Right atrium auricular region (tissue), 2 donors: ENCODE data around the gene STX16. TPM values are rescaled to one million over a fixed set of nuclear protein-coding genes. Genes with fewer than 3 reads are reported as not detected.

Source experiments
- DNase-seq: peaks from one replicate; pipeline ENCODE4 v3.0.0-alpha.2; 2019; ENCODE audit warnings: low spot score
- H3K27ac ChIP-seq, 2 donors: fragments of 200-600 bp; sonication (generic); 1 replicate in 1 of 2; 2 replicates in 1 of 2; pipeline ENCODE4 v1.5.1; 2016 to 2019
- H3K27me3 ChIP-seq, 2 donors: fragments of 200-600 bp; sonication (generic); one replicate each; pipeline versions ENCODE4 v1.5.1 to v1.6.0; 2017 to 2019
- H3K36me3 ChIP-seq: fragments of 200-600 bp; sonication (generic); one replicate; pipeline ENCODE4 v1.5.1; 2016
- H3K4me1 ChIP-seq, 2 donors: fragments of 200-600 bp; sonication (generic); one replicate each; pipeline versions ENCODE4 v1.5.1 to v1.6.0; 2017 to 2019
- H3K4me3 ChIP-seq, 2 donors: fragments of 200-600 bp; sonication (generic); 1 replicate in 1 of 2; 2 replicates in 1 of 2; pipeline ENCODE4 v1.5.1; 2017 to 2019; ENCODE audit warnings: mild to moderate bottlenecking in 1 of 2, moderate library complexity in 1 of 2
- H3K9me3 ChIP-seq, 2 donors: fragments of 200-600 bp; sonication (generic); one replicate each; pipeline ENCODE4 v1.5.1; 2019
- total RNA-seq, 2 donors: library from RNA; depleted of rRNA; stranded (reverse); fragments of >200 nt; gene quantifications; one replicate each; pipeline ENCODE4 v1.1.0, GENCODE V29; 2016
- TF ChIP-seq, protein P1 (sequence below), 2 donors: fragments of 200-600 bp; sonication (generic); IDR thresholded peaks; one replicate each; pipeline ENCODE4 v1.5.1; 2019; ENCODE audit warnings: antibody characterized with exemption in 2 of 2

Gene STX16
- total RNA-seq, 2 donors from 2014 or later, result 20.9 to 26.1 TPM

DNA sequence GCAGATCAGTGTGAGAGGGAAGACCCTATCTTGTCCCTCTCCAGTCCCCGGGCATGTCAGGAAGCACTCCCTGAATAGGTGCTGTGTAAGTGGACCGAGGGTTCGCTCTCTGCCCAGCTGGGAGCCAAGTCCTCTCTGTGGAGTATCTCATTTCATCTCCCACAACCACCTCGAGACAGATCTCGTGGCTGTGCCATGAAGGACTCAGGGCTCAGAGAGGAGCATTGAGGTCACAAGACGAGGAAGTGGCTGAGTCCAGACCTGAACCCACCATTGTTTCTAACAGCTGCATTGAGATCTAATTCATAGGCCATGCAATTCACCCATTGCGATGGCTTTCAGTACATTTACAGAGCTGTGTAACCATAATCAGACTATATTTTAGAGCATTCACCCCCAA lies 34.7 kb upstream of the STX16 start:
- TF ChIP-seq, protein P1, sequence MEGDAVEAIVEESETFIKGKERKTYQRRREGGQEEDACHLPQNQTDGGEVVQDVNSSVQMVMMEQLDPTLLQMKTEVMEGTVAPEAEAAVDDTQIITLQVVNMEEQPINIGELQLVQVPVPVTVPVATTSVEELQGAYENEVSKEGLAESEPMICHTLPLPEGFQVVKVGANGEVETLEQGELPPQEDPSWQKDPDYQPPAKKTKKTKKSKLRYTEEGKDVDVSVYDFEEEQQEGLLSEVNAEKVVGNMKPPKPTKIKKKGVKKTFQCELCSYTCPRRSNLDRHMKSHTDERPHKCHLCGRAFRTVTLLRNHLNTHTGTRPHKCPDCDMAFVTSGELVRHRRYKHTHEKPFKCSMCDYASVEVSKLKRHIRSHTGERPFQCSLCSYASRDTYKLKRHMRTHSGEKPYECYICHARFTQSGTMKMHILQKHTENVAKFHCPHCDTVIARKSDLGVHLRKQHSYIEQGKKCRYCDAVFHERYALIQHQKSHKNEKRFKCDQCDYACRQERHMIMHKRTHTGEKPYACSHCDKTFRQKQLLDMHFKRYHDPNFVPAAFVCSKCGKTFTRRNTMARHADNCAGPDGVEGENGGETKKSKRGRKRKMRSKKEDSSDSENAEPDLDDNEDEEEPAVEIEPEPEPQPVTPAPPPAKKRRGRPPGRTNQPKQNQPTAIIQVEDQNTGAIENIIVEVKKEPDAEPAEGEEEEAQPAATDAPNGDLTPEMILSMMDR (IDR thresholded peaks at IDR 0.05), result no peak

DNA sequence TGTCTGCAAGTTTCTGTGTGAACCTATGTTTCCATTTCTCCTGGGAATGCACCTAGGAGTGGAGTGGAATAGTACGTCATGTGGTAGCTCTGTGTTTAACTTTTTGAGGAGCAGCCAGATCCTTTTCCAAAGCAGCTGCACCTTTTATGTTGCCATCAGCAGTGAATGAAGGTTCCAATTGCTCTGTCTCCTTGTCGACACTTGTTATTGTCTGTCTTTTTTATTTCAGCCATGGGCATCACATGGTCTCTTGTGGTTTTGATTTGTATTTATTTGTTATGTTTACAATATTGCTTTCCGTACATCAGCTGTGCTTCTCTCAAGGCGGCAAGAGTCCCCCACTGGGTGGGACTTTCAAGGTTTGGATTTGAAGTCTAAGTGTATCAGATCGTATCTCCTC lies 33.9 kb upstream of the STX16 start:
- Histone ChIP-seq H3K4me1 (peaks cover 0 to 7% of the 10 kb centered on the region in 2 donors), H3K27ac (no peak overlapping the region), H3K9me3 (no peaks in the 10 kb centered on the region), H3K27me3 (no peaks in the 10 kb centered on the region), H3K4me3 (no peak overlapping the region), H3K36me3 (no peaks in the 10 kb centered on the region)
- TF ChIP-seq, protein P1 (IDR thresholded peaks at IDR 0.05), result no peak
- no peak for DNase-seq

More for the DNA sequence above, 34.7 kb upstream of the STX16 start:
- peaks cover 0 to 13% of the 10 kb centered on the region in 2 donors for H3K4me1 ChIP-seq
- no peaks in the 10 kb centered on the region for H3K36me3 ChIP-seq
- no peaks in the 10 kb centered on the region for H3K27me3 ChIP-seq
- no peak overlapping the region for H3K4me3 ChIP-seq
- no peak overlapping the region for H3K27ac ChIP-seq
- no peaks in the 10 kb centered on the region for H3K9me3 ChIP-seq
- no peak for DNase-seq

DNA sequence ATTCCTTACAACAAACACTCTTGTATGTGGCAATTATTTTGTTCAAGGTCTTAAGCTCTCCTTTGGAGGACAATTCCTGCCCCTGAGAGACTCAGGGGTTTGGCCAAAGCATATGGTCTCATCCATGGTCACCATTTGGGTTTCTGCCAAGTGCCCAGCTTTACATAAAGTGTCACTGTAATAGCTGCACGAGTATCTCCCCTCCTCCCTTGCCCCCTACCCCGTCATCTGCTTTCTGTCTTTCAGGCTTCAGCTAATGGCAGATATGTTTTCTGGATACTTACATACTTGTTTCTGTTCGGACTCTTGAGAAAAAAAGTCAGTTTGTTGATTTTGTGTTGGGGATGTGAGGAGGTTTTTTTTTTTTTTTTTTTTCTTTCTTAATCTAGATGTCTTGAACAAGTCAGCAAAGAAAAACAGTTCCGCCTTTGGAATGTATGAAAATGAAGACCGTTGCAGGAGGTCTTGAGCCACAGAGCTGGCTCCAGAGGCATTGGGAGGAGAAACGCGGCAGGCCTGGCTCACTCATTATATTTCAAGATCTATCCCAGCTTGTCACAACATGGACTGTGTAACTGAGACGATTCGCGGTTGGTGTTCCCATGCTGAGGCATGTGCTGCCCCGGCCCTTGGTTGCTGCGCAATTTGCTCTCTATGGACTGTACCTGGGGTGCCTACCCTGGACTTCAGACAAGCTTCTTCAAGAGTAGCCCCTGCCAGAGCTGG lies 32.6 kb upstream of the STX16 start:
- TF ChIP-seq, protein P1 (IDR thresholded peaks at IDR 0.05), result no peak
- Histone ChIP-seq H3K4me1 (no peaks in the 10 kb centered on the region), H3K4me3 (no peak overlapping the region), H3K9me3 (no peaks in the 10 kb centered on the region), H3K27me3 (no peaks in the 10 kb centered on the region), H3K36me3 (no peaks in the 10 kb centered on the region), H3K27ac (no peak overlapping the region)
- DNase-seq, result no peak

DNA sequence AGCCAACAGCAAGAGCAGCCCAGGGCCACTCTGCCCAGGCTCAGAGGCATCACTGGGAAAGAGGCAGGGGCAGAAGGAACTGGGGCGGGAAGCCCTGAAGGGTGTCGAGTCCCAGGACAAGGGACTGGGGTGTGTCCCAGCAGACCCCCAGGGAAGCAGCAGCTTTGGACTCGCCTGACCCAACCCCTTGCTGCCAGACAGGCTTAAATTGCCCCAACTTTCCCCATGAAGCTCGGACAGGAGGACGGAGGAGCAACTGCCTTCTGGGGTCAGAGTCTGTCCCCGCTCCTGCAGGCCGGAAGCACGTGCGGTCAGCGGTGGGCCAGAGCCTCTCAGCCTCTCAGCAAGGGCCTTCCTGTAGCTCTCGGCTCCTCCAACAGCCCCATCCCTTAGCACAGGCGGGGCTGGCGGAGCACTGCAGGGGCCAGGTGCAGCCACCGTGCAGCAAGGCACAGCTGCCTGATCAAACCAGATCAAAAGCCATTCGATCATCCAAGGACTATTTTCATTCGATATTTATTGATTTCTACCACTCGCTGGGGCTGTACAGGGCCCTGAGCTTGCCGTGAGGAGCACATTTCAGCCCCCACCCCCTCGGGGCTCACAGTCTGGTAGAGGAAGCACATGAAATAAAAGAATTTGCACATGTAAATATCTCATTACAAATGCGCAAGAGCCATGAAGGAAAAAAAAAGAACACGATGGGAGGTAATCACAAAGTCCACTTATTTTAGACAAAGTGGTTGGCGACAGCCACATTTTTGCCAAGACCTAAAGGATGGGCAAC lies 31.8 kb upstream of the STX16 start:
- H3K27ac ChIP-seq, result no peak overlapping the region
- TF ChIP-seq, protein P1 (IDR thresholded peaks at IDR 0.05), result no peak
- DNase-seq, result no peak

DNA sequence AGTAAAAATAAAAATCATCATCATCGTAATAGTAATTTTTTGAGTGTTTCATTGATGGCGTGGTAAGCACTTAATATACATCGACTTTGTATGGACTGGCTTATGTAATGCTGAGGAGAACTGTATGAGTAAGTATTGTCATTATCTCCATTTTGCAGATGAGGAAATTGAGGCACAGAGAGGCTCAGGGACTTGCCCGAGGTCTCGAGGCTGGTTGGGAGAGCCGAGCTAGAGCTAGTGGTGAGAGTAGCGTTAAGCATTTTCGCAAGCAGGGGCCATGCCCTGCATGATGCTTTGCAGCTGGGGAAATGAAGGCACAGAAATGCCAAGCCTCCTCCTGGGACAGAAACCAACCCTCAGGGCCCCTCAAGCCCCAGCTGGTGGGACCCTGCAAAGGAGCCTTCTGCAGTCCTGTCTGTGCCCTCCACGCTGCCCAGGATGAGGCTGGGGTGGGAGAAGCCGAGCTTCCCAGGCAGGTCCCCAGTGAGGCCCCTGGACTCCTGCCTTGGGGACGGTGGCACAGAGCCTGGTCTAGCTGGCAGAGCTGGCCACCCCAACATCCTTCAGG lies 31.1 kb upstream of the STX16 start:
- no peak overlapping the region for H3K27ac ChIP-seq
- DNase-seq, result no peak
- H3K36me3 ChIP-seq, result no peaks in the 10 kb centered on the region
- no peaks in the 10 kb centered on the region for H3K27me3 ChIP-seq
- no peak overlapping the region for H3K4me3 ChIP-seq
- H3K4me1 ChIP-seq, result no peaks in the 10 kb centered on the region
- no peaks in the 10 kb centered on the region for H3K9me3 ChIP-seq
- TF ChIP-seq, protein P1 (IDR thresholded peaks at IDR 0.05), result no peak

More for the DNA sequence above, 31.8 kb upstream of the STX16 start:
- no peaks in the 10 kb centered on the region for H3K27me3 ChIP-seq
- no peaks in the 10 kb centered on the region for H3K9me3 ChIP-seq
- H3K4me3 ChIP-seq, result no peak overlapping the region
- H3K36me3 ChIP-seq, result no peaks in the 10 kb centered on the region
- no peaks in the 10 kb centered on the region for H3K4me1 ChIP-seq
